Stimulated activated CD8-positive, alpha-beta memory T cell treated with anti-CD3 and anti-CD28 coated beads, Interleukin-12 subunit alpha, Interleukin-12 subunit beta, amount 100 ng/mL, for 24 hours (primary cell): ENCODE measurements around the gene GPS1.

ENCODE experiments used
- DNase-seq: peaks from one replicate; pipeline ENCODE4 v3.0.0-alpha.2; 2020; ENCODE audit errors: extremely low read depth

The GPS1 gene

DNA sequence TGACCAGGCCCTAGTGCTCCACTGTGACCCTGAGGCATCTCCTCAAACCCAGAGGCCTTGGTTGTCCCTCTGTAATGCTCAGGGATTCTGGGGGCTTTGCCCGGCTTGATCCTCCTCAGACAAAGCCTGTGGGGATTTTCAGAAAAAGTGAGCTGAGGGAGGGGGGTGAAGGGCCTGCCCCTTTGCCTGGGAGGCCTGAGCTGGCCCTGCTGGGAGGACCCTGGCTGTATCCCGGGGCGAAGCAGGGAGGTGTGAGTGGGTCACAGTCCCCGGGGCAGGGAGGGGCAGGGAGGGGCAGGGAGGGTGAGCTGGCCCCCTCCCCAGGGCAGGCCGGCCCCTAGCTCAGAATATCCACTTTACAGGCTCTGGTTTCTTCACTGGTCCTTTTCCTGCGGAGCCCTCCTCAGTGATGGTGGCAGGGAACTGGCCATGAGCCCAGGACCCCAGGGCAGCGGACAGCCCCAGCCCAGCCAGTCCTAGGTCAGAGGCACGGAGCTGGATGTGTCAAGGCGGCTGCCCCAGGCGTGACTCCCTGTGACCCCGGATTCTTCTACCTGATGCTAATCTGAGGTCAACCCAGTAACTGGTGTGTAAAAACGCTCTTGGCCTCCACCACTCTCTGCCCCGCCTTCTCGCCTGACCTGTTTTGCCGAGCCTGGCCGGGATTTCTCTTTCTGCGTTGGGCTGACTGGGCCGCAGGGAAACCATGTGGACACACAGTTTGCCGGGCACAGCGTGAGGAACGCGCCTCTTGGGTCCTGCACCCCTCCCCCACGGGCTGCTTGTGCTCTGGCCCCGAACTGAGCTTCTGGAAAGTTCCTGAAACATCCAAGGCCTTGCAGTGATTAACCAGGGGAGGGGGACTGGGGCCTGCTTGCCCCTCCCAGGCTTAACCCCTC lies 52.1 kb downstream of the GPS1 start:
- DNase-seq = no peak

DNA sequence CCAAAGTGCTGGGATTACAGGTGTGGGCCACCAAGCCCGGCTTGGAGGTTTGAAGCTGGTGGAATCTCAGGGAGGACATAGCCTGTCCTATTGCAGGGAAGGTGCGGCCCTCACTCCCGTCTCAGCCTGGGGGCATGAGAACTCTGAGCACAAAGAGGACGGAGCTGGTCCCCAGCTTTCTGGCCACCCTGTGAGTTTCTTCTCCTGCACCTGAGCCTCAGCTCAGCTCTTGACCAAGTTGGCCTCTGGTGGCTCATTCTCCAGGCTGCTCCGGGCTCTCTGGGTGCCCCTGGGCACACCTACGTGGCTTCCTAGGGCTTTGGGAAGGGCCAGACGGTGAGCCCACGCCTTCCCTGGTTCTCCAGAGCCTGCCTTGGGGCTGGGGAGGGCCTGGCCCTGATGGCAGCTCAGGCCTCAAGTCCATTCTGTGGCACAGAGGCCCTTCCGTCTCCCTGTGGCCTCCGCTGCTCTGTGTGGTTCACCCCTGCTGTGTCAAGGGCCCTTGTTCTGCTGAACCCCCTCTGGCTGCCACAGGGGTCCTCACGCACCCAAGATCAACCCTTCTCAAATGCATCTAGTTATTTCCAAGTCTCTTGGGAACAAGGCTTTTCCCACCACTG lies 53.2 kb downstream of the GPS1 start:
- no peak for DNase-seq

GRCh38 chr17:82105417-82105881 lies 53.8 kb downstream of the GPS1 start:
- no peak for DNase-seq

DNA sequence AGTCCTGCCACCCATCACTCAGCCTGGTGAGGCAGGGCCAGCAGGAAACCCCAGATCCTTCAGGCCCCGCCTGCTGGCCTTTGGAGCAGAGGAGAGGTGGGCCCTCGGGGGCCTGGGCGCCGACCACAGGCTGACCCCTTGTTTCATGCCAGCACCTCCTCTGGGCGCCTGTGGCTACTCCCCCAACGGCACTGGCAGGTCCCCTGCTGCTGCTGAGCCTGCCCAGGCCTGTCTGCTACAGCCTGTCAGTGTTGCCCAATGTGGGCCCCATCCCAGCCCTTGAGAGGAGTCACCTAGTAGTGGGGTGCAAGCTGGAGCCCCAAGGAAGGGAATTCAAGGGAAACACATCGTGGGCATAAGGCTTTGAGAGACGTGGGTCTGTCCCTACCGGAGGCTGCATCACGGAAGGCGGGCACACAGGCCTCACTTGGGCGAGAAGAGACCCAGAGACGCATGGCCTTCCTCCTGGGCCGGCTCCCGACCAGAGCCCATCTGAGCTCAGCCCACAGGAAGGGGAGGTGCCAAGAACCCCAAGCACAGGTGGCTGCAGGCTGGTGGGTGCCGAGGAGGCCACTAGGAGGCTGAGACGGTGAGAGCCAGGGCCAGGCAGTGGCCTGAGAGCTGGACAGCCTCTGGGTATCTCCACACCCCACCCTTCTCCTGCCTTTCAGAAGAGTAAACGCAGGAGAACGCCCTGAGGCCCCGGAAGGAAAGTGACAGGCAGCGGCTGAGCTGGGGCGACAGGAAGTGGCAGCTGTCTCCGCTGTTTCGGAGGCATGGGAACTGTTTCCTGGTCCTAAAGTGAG lies 54.4 kb downstream of the GPS1 start:
- DNase-seq = no peak

DNA sequence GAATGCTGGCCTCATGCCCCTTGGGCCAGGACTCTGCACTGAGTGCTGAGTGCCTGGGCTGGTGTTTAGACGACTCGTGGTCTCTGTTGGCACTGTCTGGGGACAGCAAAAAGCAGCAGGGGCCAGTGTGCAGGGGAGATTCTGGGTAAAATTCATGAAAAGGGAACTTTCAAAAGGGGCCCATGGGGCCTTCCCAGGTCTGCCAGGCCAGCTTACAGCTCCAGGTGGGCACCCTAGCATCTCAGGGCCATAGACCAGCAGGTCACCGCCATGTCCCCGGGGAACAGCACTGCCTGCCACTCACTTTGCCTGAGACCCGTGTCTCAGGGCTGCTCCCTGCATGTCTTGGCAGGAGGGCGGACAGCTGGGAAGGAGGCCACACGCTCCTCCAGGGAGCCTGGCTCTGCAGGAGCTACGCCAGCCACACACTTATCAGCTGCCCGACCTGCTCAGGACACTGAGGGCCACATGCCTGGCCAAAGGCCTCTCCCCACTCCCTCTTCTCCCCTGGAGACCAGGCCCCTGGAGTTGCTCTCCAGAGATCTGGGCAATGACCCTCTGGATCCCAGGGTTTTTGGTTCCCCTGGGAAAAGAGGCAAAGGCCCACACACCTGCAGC lies 55.1 kb downstream of the GPS1 start:
- no peak for DNase-seq
